ENCODE results near the gene IGSF3.

GRCh38 chr1:116581323-116581885 is 86.1 kb downstream of the IGSF3 start:
- TF ChIP-seq CTCF (IDR thresholded peaks at IDR 0.05) (no peak), EP300 (IDR thresholded peaks at IDR 0.05) (no peak), POLR2A (IDR thresholded peaks at IDR 0.05) (no peak)
